ENCODE measurements around the gene CACNA1D.

The CACNA1D gene

GRCh38 chr3:53821631-53822121 is 327.3 kb downstream of the CACNA1D start:
- TF ChIP-seq GATA3 (IDR thresholded peaks at IDR 0.05; ENCODE audit: low read depth, low read length) = no peak
- TF ChIP-seq GATA2 (IDR thresholded peaks at IDR 0.05; ENCODE audit: low read depth, low read length) = no peak

DNA sequence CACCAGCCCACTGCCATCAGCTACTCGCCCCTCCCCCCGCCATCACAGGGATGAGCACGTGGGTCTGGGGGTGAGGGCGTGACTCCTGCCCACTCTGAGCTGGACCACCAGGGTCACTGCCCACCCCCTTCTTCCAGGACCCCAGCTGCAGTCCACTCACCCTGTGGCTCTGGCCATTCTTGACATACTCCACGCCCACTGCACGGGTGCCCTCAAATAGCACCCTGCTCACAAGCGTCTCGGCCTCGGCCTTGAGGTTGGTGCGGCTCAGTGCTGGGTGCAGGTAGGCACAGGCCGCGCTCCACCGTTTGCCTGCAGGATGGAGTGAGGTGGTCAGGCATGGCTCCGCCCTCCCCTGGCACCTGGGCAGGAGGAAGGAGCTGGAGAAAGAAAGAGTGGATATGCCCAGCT is 327.9 kb downstream of the CACNA1D start:
- no peak for TF ChIP-seq GATA3 (IDR thresholded peaks at IDR 0.05; ENCODE audit: low read depth, low read length)
- TF ChIP-seq GATA2 (IDR thresholded peaks at IDR 0.05; ENCODE audit: low read depth, low read length) = no peak

GRCh38 chr3:53823026-53823955 is 328.9 kb downstream of the CACNA1D start:
- TF ChIP-seq GATA3 (IDR thresholded peaks at IDR 0.05; ENCODE audit: low read depth, low read length) = no peak
- no peak for TF ChIP-seq GATA2 (IDR thresholded peaks at IDR 0.05; ENCODE audit: low read depth, low read length)

GRCh38 chr3:53823956-53824657 is 329.7 kb downstream of the CACNA1D start:
- no peak for TF ChIP-seq GATA3 (IDR thresholded peaks at IDR 0.05; ENCODE audit: low read depth, low read length)
- no peak for TF ChIP-seq GATA2 (IDR thresholded peaks at IDR 0.05; ENCODE audit: low read depth, low read length)

DNA sequence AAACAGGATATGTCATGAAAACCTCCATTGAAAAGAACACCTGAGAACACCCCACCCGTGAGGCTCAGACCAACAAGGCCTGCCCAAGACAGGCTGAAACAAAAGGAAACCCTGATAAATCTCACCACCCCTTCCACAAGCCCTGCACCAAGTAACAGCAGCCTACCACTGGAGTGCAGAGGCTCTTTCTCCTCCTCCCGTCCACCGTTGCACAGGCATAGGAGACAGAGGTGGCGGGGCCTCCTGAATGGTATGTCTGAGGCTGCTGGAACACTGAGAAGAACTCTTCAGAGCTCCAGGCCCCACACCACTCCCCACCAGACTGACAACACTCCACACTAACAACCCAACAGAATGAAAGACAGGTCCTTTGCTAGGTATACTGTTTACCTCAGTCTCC is 330.4 kb downstream of the CACNA1D start:
- TF ChIP-seq GATA3 (IDR thresholded peaks at IDR 0.05; ENCODE audit: low read depth, low read length) = no peak
- no peak for TF ChIP-seq GATA2 (IDR thresholded peaks at IDR 0.05; ENCODE audit: low read depth, low read length)

- TF ChIP-seq GATA3 (IDR thresholded peaks at IDR 0.05; ENCODE audit: low read depth, low read length) (no peak), GATA2 (IDR thresholded peaks at IDR 0.05; ENCODE audit: low read depth, low read length) (no peak)
Measured at GRCh38 chr3:53826048-53826447, 331.6 kb downstream of the CACNA1D start.

DNA sequence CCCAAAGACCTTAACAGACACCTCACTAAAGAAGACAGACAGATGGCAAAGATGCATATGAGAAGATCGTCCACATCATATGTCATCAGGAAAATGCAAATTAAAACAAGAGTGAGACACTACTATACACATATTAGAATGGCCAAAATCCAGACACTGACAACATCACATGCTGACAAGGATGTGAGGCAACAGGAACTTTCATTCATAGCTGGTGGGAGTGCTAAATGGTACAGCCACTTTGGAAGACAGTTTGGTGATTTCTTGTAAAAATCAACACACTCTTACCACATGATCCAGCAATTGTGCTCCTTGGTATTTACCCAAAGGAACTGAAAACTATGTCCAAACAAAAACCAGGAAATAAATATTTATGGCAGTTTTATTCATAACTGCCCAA is 334.2 kb downstream of the CACNA1D start:
- TF ChIP-seq GATA2 (IDR thresholded peaks at IDR 0.05; ENCODE audit: low read depth, low read length) = no peak
- no peak for TF ChIP-seq GATA3 (IDR thresholded peaks at IDR 0.05; ENCODE audit: low read depth, low read length)

DNA sequence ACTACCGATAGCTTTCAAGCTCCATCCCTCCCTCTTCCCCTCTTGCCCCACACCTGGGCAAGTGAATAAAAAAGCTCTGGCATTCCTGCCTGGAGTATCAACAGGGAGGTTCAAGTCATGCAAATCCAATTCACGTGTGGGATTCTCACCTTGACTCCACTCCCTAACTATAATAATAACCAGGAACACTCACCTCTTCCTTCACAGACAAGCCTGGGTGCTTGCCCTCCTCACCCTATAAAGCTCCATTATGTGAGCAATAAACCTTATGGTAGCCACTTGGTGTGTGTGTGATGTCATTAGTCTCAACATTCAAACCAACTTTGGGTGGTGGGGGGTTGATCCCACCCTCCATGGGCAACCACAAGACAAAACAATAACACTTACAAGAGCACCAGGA is 335.2 kb downstream of the CACNA1D start:
- TF ChIP-seq GATA2 (IDR thresholded peaks at IDR 0.05; ENCODE audit: low read depth, low read length) (no peak), GATA3 (IDR thresholded peaks at IDR 0.05; ENCODE audit: low read depth, low read length) (no peak)

DNA sequence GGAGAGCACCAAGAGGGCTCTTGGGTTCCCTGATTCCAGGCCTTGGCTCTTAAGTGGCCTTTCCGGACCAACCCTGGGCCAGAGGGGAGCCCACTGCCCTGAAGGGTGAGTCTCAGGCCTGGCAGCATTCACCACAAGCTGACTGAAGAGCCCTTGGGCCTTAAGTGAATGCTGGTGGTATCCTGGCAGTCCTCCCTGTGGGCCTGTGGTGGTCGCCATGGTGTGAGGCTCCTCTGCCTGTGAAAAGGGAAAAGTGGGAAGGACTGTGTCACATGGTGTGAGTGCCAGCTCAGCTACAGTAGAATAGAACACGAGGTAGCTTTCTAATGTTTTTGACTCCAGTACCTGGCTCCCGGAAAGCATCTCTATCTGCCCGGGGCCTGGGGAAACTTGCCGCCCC is 336.5 kb downstream of the CACNA1D start:
- TF ChIP-seq GATA2 (IDR thresholded peaks at IDR 0.05; ENCODE audit: low read depth, low read length) = no peak
- TF ChIP-seq GATA3 (IDR thresholded peaks at IDR 0.05; ENCODE audit: low read depth, low read length) = no peak

GRCh38 chr3:53833053-53833645 is 338.7 kb downstream of the CACNA1D start:
- TF ChIP-seq GATA3 (IDR thresholded peaks at IDR 0.05; ENCODE audit: low read depth, low read length) (no peak), GATA2 (IDR thresholded peaks at IDR 0.05; ENCODE audit: low read depth, low read length) (no peak)

GRCh38 chr3:53833700-53834099 is 339.3 kb downstream of the CACNA1D start:
- no peak for TF ChIP-seq GATA3 (IDR thresholded peaks at IDR 0.05; ENCODE audit: low read depth, low read length)
- TF ChIP-seq GATA2 (IDR thresholded peaks at IDR 0.05; ENCODE audit: low read depth, low read length) = no peak

GRCh38 chr3:53834429-53835095 is 340.2 kb downstream of the CACNA1D start:
- TF ChIP-seq GATA3 (IDR thresholded peaks at IDR 0.05; ENCODE audit: low read depth, low read length) (no peak), GATA2 (IDR thresholded peaks at IDR 0.05; ENCODE audit: low read depth, low read length) (no peak)

GRCh38 chr3:53835257-53835656 is 340.8 kb downstream of the CACNA1D start:
- TF ChIP-seq GATA2 (IDR thresholded peaks at IDR 0.05; ENCODE audit: low read depth, low read length) (no peak), GATA3 (IDR thresholded peaks at IDR 0.05; ENCODE audit: low read depth, low read length) (no peak)

Measured in SH-SY5Y (cell line).